Right lobe of liver (tissue), 4 donors: Measurements from ENCODE around the gene AMHR2.

Experiments
- CTCF ChIP-seq, 4 donors: fragments of 200-600 bp in 3 of 4; fragments of 450-650 bp in 1 of 4; IDR thresholded peaks; one replicate each; pipeline versions ENCODE4 v1.5.1 to v1.8.0; 2016 to 2022; ENCODE audit warnings: antibody characterized with exemption in 4 of 4, mild to moderate bottlenecking in 2 of 4
- POLR2A ChIP-seq: fragments of 450-650 bp; IDR thresholded peaks from one replicate; pipeline ENCODE4 v1.6.1; 2017; ENCODE audit warnings: antibody characterized with exemption, mild to moderate bottlenecking
- donor health status: DM: no; HTN: no; CAD: no.
- donor health status: DM: no; HTN: no; CAD: no.
- donor health status: DM: no; HTN: yes; CAD: no.

- TF ChIP-seq POLR2A (no peak), CTCF (IDR thresholded peaks at IDR 0.05) (no peak)
Measured at GRCh38 chr12:53427905-53428594, 4.4 kb downstream of the AMHR2 start.
